SK-N-MC (cell line): Measurements from ENCODE around the gene EPDR1.

ENCODE experiments used
- FOXP2 ChIP-seq: optimal IDR thresholded peaks from 2 replicates; pipeline ENCODE3; 2011; ENCODE audit warnings: mild to moderate bottlenecking, moderate library complexity; ENCODE audit not compliant: insufficient read depth; ENCODE audit errors: extremely low read length, control extremely low read depth
- POLR2AphosphoS5 ChIP-seq: IDR thresholded peaks from 2 replicates; pipeline ENCODE4 v1.6.1; 2012; ENCODE audit warnings: mild to moderate bottlenecking, low read depth, low read length, borderline replicate concordance

- TF ChIP-seq FOXP2, result no peak
- no peak for TF ChIP-seq POLR2AphosphoS5
Observed at GRCh38 chr7:37984750-37985390, 64.4 kb downstream of the EPDR1 start.
